Muscle layer of duodenum (tissue), 2 donors: Measurements from ENCODE around the gene RASIP1.
"Not testable (repeated sequence)": the region's sequence is repeated elsewhere in the genome, so short reads cannot be mapped to it uniquely, and the experiment has no call there.

Experiments used
- H3K27ac ChIP-seq: one replicate; pipeline ENCODE4 v1.7.0; 2013; ENCODE audit warnings: mild to moderate bottlenecking, low read length
- H3K27me3 ChIP-seq: one replicate; pipeline ENCODE4 v1.7.0; 2013; ENCODE audit warnings: low read depth, mild to moderate bottlenecking, control low read depth, low read length
- H3K36me3 ChIP-seq, 2 donors: one replicate each; pipeline ENCODE4 v1.7.0; 2013; ENCODE audit warnings: low read length in 2 of 2, control low read depth in 1 of 2, mild to moderate bottlenecking in 1 of 2; ENCODE audit not compliant: insufficient read depth in 2 of 2, control insufficient read depth in 1 of 2
- H3K4me1 ChIP-seq, 2 donors: one replicate each; pipeline ENCODE4 v1.7.0; 2013; ENCODE audit warnings: low read length in 2 of 2, mild to moderate bottlenecking in 2 of 2, control low read depth in 1 of 2, moderate library complexity in 1 of 2; ENCODE audit not compliant: insufficient read depth in 2 of 2, control insufficient read depth in 1 of 2
- H3K4me3 ChIP-seq, 2 donors: one replicate each; pipeline ENCODE4 v1.7.0; 2013; ENCODE audit warnings: low read length in 2 of 2, low read depth in 1 of 2, mild to moderate bottlenecking in 1 of 2
- H3K9me3 ChIP-seq, 2 donors: one replicate each; pipeline ENCODE4 v1.7.0; 2013; ENCODE audit warnings: low read length in 2 of 2, control low read depth in 1 of 2, mild to moderate bottlenecking in 1 of 2; ENCODE audit not compliant: control insufficient read depth in 1 of 2
- donor health status: healthy.

The RASIP1 gene

GRCh38 chr19:48770266-48770665, 29.9 kb upstream of the RASIP1 start:
- Histone ChIP-seq H3K4me1 (no peaks in the 10 kb centered on the region), H3K27ac (no peak overlapping the region), H3K27me3 (no peaks in the 10 kb centered on the region)

GRCh38 chr19:48768994-48769713, 28.7 kb upstream of the RASIP1 start:
- Histone ChIP-seq H3K36me3 (no peaks in the 10 kb centered on the region), H3K4me3 (no peak overlapping the region), H3K27ac (no peak overlapping the region), H3K9me3 (no peaks in the 10 kb centered on the region), H3K27me3 (no peaks in the 10 kb centered on the region), H3K4me1 (no peaks in the 10 kb centered on the region)

More at GRCh38 chr19:48770266-48770665, 29.9 kb upstream of the RASIP1 start:
- H3K9me3 ChIP-seq = no peaks in the 10 kb centered on the region
- no peaks in the 10 kb centered on the region for H3K36me3 ChIP-seq
- H3K4me3 ChIP-seq = no peak overlapping the region

GRCh38 chr19:48768171-48768753, 27.9 kb upstream of the RASIP1 start:
- H3K36me3 ChIP-seq, H3K4me3 ChIP-seq, H3K9me3 ChIP-seq, H3K4me1 ChIP-seq, H3K27ac ChIP-seq, H3K27me3 ChIP-seq: not testable (repeated sequence)

GRCh38 chr19:48765816-48766215, 25.4 kb upstream of the RASIP1 start:
- not testable (repeated sequence) for H3K27me3 ChIP-seq, H3K9me3 ChIP-seq, H3K4me1 ChIP-seq, H3K4me3 ChIP-seq, H3K27ac ChIP-seq, H3K36me3 ChIP-seq

GRCh38 chr19:48760504-48761205, 20.2 kb upstream of the RASIP1 start:
- no peaks in the 10 kb centered on the region for H3K36me3 ChIP-seq
- no peak overlapping the region for H3K27ac ChIP-seq
- H3K9me3 ChIP-seq = no peaks in the 10 kb centered on the region
- H3K4me3 ChIP-seq = no peak overlapping the region
- no peaks in the 10 kb centered on the region for H3K27me3 ChIP-seq
- H3K4me1 ChIP-seq = no peaks in the 10 kb centered on the region

- Histone ChIP-seq H3K36me3 (no peaks in the 10 kb centered on the region), H3K9me3 (no peaks in the 10 kb centered on the region), H3K27me3 (no peaks in the 10 kb centered on the region), H3K4me1 (peaks cover 0 to 2% of the 10 kb centered on the region in 2 donors), H3K4me3 (no peak overlapping the region), H3K27ac (no peak overlapping the region)
Measured at GRCh38 chr19:48757741-48758144, 17.3 kb upstream of the RASIP1 start.

- Histone ChIP-seq H3K27me3 (no peaks in the 10 kb centered on the region), H3K4me1 (peaks cover 0 to 8% of the 10 kb centered on the region in 2 donors)
Measured at GRCh38 chr19:48757089-48757675, 16.8 kb upstream of the RASIP1 start.

GRCh38 chr19:48756686-48757085, 16.3 kb upstream of the RASIP1 start:
- peaks cover 0 to 11% of the 10 kb centered on the region in 2 donors for H3K4me1 ChIP-seq
- no peak overlapping the region for H3K27ac ChIP-seq
- H3K27me3 ChIP-seq = no peaks in the 10 kb centered on the region
- H3K36me3 ChIP-seq = no peaks in the 10 kb centered on the region
- no peak overlapping the region for H3K4me3 ChIP-seq
- H3K9me3 ChIP-seq = no peaks in the 10 kb centered on the region

More at GRCh38 chr19:48757089-48757675, 16.8 kb upstream of the RASIP1 start:
- Histone ChIP-seq H3K9me3 (no peaks in the 10 kb centered on the region), H3K4me3 (no peak overlapping the region), H3K27ac (no peak overlapping the region), H3K36me3 (no peaks in the 10 kb centered on the region)

GRCh38 chr19:48756212-48756611, 15.8 kb upstream of the RASIP1 start:
- no peaks in the 10 kb centered on the region for H3K27me3 ChIP-seq
- peaks cover 0 to 11% of the 10 kb centered on the region in 2 donors for H3K4me1 ChIP-seq
- H3K36me3 ChIP-seq = no peaks in the 10 kb centered on the region
- no peak overlapping the region for H3K4me3 ChIP-seq
- no peaks in the 10 kb centered on the region for H3K9me3 ChIP-seq
- H3K27ac ChIP-seq = no peak overlapping the region

- Histone ChIP-seq H3K9me3 (no peaks in the 10 kb centered on the region), H3K27ac (no peak overlapping the region), H3K27me3 (no peaks in the 10 kb centered on the region), H3K4me1 (peaks cover 0 to 11% of the 10 kb centered on the region in 2 donors), H3K4me3 (no peak overlapping the region), H3K36me3 (no peaks in the 10 kb centered on the region)
Measured at GRCh38 chr19:48755787-48756186, 15.4 kb upstream of the RASIP1 start.

- H3K4me3 ChIP-seq = no peak within 1 kb of the TSS
- H3K27me3 ChIP-seq = no peaks in the 10 kb centered on the region
- H3K36me3 ChIP-seq = no peaks in the 10 kb centered on the region
- H3K9me3 ChIP-seq = no peaks in the 10 kb centered on the region
- no peak within 1 kb of the TSS for H3K27ac ChIP-seq
- H3K4me1 ChIP-seq = peaks cover 0 to 11% of the 10 kb centered on the region in 2 donors
Measured at GRCh38 chr19:48755084-48755641, 14.8 kb upstream of the RASIP1 start, which contains the start of gene FGF21. Gene FGF21, plus strand, starts transcription at chr19:48755524. Its CDS starts 713 bp downstream, at chr19:48756237.
